Panc1 (cell line): ENCODE results near the gene KHDRBS2.

ENCODE experiments used
- CTCF ChIP-seq: fragments of 450-650 bp; IDR thresholded peaks from 2 replicates; pipeline ENCODE4 v1.5.1; 2017; ENCODE audit warnings: mild to moderate bottlenecking
- REST ChIP-seq, 2 experiments: IDR thresholded peaks; 2 replicates each; pipeline ENCODE4 v1.6.1; 2011 to 2012; ENCODE audit warnings: low read depth in 2 of 2, control low read depth in 1 of 2, low read length in 1 of 2, mild to moderate bottlenecking in 1 of 2, moderate library complexity in 1 of 2; ENCODE audit not compliant: insufficient read depth in 1 of 2

- TF ChIP-seq CTCF: no peak
- no peak for TF ChIP-seq REST (IDR thresholded peaks at IDR 0.05; ENCODE audit: insufficient read depth in 1 of 2, low read depth in 2 of 2, low read length in 1 of 2)
These were observed 540.0 kb downstream of the KHDRBS2 start for GRCh38 chr6:61745994-61746393.
